NCI-H1417 treated with DMSO at 0.1 percent for 48 hours (cell line): ENCODE data around the gene LONRF3.
A peak's percentile ranks its signal among the peaks of the same experiment; 100 is the strongest.

ENCODE experiments used
- DNase-seq: peaks from one replicate; lab custom pipeline; 2025; lab: John Stamatoyannopoulos, UW

LONRF3 gene

GRCh38 chrX:118974088-118974907 lies at the start of gene LONRF3:
TSS of gene LONRF3 (plus strand) at chrX:118974618. CDS start at chrX:118974781, 163 bp downstream.
- no peak for DNase-seq

DNA sequence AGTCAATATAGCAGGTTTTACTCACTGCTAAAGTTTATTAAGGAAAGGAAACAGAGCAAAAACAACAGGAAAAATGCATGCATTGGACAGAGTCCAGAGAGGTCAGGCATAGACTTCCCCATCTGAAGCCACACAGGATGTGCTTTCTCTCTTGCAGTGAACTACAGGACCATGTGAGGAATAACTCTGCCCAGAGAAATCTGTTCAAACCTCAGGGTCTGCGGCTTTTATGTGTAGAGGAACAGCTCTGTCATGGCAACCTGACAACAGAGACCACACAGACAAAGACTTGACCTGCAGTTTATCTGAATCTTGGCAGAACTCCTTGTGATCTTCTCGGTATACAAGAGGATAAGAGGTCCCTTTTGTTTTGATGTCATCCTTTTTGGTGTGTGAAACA lies 46.3 kb upstream of the LONRF3 start:
- DNase-seq, result no peak

- no peak for DNase-seq
Measured at GRCh38 chrX:118935352-118935751, 39.1 kb upstream of the LONRF3 start.

- DNase-seq, result no peak
Measured at GRCh38 chrX:118941147-118941546, 33.3 kb upstream of the LONRF3 start.

GRCh38 chrX:118943102-118943501 lies 31.3 kb upstream of the LONRF3 start:
- DNase-seq, result no peak

GRCh38 chrX:118945921-118946320 lies 28.5 kb upstream of the LONRF3 start:
- no peak for DNase-seq

DNA sequence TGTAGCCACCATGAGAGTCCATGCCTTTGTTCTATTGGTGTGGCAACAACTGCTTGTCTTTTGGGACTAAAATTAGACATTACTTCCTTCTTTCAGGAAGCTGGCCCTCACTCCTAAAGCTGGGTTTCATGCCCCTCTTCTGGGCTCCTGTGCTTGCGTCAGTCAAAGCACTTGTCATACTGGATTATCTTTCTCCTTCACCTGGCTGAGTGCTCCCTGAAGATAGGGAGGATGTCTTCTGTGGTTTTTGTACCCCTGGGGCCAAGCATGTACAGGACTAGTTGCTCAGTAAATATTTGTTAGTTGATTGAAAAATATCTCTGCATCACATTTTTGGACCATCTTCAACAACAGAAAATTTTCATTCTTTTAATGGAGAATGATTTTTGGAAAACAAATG lies 26.1 kb upstream of the LONRF3 start:
- DNase-seq, result no peak

- DNase-seq, result no peak
Measured at GRCh38 chrX:118961866-118962560, 12.4 kb upstream of the LONRF3 start.

DNA sequence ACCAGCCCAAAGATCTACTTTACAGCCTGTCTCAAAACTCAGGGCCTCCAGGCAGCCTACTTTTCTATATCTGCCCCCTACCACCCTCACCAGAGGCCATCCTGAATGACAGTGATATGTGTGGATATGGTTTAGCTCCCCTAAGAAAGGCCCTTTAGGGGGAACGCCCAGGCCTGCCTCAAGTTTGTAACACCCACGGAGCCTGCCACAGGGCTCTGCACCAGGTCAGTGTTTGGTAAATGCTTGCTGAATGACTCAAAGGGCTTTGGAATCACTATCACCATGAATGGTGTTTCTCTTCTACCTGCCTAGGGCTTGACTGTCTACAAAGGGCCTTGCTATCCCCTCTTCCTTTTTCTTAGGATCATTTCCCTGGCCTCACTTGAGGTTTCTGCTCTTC lies 11.3 kb upstream of the LONRF3 start:
- DNase-seq, result no peak

- no peak for DNase-seq
Measured at GRCh38 chrX:118964252-118964651, 10.2 kb upstream of the LONRF3 start.

- DNase-seq, result no peak
Measured at GRCh38 chrX:118965395-118965794, 9.0 kb upstream of the LONRF3 start.

DNA sequence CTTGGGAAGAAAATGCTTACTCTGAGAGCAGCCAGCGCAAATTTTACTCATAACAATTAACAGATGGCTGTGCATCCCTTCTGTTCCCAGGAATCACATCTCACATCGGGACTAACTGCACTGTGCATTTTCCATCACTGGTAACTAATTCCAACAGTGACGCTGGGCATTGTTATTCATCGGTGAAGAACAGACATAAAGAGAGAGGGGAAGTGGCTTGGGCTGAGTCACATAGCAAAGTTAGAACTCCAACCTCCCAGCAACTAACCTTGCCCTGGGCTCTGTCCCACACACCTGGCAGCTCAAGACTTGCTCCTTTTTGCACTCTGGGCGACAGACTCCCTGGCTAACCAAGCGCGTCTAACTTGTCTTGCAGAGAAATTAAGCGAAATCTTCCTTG lies 6.4 kb upstream of the LONRF3 start:
- DNase-seq, result no peak

DNA sequence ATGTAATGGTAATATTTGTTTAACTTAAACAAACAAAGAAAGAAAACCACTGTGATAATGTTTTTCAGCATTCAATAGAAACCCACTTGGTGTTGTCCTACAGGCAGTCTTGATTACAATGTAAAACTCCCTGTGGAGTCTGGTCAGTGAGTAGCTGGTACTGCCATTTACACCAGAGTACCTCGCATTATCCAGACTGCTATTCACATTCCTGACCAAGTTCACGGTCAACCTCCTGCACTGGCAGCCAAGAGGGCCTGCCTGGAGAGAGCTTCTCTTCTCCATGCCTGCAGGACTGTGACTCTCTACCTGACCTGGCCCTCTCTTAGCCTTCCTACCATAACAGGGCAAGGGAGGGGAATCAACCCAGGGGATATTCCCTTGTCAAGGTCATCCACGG lies 2.9 kb upstream of the LONRF3 start:
- peak; percentile 13 for DNase-seq

DNA sequence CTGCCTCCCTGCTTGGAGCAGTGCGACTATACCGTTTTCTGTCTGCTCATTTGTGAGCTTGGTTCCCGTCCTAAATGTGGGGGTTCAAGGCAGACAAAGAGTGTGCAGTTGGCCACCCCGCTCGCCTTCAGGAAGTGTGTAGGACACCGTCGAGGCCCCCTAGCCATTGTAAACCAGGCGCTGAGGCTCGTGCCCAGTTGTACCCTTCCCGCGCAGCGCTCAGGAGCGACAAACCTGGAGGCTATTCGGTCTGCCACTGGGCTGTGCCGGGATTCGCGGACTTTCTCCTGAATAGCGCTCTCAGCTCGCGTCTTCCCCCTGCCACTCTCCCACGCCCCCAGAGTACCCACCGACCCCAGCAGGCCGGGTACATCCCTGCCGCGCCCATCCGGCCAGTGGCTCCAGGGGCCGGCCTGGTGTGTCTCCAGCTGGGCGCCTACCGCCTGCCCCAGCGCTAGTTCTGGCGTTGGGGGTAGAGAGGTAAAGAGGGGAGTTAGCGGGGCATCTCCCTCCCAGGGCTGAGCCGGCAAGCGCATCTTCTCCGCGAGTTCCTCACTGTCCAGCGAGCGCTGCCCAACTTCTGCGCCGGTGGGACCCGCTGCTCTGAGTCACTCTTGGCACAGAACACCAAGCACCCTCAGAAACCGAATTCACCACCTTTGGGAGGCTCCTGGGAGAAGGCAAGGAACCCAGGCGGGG lies 880 bp upstream of the LONRF3 start:
- DNase-seq, result no peak

DNA sequence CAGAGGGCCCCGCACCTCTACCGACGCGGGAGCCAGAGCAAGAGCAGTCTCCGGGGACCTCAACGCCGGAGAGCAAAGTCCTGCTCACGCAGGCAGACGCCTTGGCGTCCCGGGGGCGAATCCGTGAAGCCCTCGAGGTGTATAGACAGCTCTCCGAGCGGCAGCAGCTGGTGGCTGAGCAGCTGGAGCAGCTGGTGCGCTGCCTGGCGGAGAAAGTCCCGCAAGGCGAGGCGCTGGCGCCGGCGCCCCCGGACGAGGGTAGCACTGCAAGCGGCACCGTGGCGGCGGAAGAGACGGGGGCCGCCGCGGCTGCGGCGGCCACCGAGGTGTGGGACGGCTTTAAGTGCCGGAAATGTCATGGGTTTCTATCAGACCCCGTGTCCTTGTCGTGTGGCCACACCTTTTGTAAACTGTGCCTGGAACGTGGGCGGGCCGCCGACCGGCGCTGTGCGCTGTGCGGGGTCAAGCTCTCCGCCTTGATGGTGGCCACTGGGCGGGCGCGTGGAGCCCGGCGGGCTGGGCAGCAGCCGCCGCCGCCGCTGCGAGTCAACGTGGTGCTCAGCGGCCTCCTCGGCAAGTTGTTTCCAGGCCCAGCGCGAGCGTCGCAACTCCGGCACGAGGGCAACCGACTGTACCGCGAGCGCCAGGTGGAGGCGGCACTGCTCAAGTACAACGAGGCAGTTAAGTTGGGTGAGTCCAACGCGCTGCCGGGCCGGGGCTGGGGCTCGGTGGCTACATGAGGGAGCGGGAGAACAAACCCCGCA lies 672 bp downstream of the LONRF3 start:
- no peak for DNase-seq

GRCh38 chrX:118975831-118976598 lies 1.6 kb downstream of the LONRF3 start:
- DNase-seq, result peak; percentile 1

DNA sequence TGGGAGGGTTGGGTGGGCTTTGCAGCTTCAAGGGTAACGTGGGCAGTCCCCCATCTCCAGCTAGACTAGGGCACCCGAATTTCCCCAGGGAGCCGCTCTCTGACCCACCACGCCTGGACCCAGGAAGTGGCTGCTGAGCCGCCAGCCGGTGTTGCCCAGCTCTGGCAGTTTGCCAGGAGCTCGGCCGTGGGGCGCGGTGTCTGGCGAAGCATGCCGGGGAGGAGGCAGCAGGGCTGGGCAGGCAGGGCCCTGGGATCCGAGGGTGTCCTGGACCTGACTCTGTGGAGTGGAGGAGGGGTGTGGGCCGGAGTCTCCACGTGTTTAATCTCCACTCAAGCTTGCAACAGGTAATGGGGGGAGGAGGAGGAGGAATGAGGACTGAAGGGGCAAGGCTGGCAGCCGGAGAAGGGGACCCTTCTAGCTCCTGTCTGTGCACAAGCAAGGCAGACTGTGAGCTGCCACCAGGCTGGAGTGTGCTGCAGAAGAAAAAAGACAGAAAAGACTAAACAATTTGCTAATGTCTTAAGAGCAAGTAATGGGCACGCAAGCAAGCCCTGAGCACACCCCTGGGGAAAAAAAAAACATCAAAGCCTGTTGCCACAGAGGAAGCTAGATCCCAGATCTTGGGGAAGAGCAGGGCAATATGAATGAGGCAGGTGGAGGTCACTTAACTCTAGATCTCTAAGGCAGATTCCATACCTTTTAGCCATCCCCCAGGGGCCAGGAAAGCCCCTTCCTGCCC lies 2.4 kb downstream of the LONRF3 start:
- DNase-seq, result no peak

- DNase-seq, result no peak
Measured at GRCh38 chrX:118977424-118977823, 3.0 kb downstream of the LONRF3 start.

DNA sequence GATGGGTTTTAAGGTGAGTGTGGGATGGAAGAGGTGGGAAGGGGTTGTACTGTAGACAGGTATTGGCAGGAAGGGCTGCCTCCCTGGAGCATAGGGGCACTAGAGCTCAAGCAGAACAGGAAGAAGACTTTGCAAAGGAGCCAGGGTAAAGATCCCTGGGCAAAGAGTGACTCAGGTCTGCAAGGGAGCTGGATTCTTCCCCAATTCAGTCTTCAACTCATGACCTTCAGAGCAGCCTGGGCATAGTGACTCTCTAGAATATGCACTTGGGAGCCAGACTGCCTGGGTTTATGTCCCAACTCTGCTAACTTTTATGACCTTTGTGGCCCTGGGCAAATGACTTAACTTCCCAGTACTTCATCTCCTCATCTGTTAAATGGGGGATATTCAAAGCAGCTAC lies 4.0 kb downstream of the LONRF3 start:
- DNase-seq, result no peak

DNA sequence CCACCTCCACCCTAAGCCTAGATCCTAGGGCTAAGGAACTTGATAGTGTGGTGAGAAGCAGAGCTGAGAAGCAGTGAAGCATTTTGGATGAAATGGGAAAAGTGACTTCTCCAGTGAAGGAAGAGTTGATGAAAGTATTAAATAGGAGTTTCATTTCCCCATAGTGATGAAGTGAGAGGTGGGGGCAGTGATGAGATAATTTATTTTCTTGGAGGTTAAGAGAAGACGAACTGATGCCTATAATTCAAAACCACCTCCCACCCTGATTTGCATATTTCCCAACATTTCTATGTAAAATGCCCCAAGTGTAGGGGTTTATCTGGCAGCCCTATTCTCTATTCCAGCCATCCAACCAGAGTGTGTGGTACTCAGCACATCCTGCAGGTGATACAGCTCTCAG lies 6.3 kb downstream of the LONRF3 start:
- DNase-seq, result no peak

DNA sequence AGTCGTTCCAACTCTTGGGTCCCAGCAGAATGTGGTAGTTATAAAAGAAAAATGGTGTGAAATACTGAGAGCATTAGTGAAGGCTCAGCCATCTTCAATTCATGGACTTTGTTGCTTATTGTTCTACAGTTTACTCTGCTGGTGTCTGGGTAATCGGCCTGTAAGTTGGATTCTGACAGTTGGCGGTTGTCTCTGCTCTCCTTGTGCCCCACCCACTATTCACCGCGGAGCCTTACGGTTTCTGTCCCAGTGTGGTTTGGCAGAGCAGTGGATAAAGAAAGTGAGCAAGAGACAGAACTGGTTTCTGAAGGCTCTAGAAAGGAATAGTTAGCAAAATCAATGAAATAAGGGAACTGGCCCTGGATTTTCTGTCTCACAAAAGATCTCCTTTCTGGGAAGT lies 9.1 kb downstream of the LONRF3 start:
- no peak for DNase-seq
